HEK293 (cell line): ENCODE data around the gene DGKD.

Experiments
- CTCF ChIA-PET: fragments of 350-600 bp; formaldehyde crosslinking; extraction: SDS; loops from one replicate; lab custom pipeline; 2021; ENCODE audit warnings: antibody characterized with exemption; lab: Yijun Ruan, JAX
- POLR2A ChIA-PET: fragments of 300-600 bp; formaldehyde crosslinking; extraction: SDS; loops from one replicate; lab custom pipeline; 2020; ENCODE audit warnings: antibody characterized with exemption, inconsistent platforms; lab: Yijun Ruan, JAX
- H3K27ac ChIP-seq: fragments of 200-500 bp; sonication (Bioruptor generic); 2 replicates; pipeline ENCODE4 v1.5.1; 2014; ENCODE audit warnings: low read depth, low read length, control low read depth, inconsistent platforms; ENCODE audit errors: extremely low read depth
- H3K36me3 ChIP-seq, 2 experiments: fragments of 200-500 bp in 1 of 2; sonication (Bioruptor generic) in 1 of 2; 1 replicate in 1 of 2; 2 replicates in 1 of 2; pipeline ENCODE4 v1.5.1; 2014 to 2017; ENCODE audit warnings: inconsistent platforms in 2 of 2, low read length in 2 of 2; ENCODE audit not compliant: control insufficient read depth in 2 of 2, insufficient read depth in 1 of 2
- H3K4me1 ChIP-seq: fragments of 200-500 bp; sonication (Bioruptor generic); 2 replicates; pipeline ENCODE4 v1.5.1; 2014; ENCODE audit warnings: mild to moderate bottlenecking, low read length, inconsistent platforms; ENCODE audit not compliant: control insufficient read depth, insufficient read depth
- H3K4me3 ChIP-seq: 2 replicates; pipeline ENCODE4 v1.5.1; 2011; ENCODE audit warnings: low read depth, mild to moderate bottlenecking, control low read depth, low read length, moderate library complexity
- H3K9me3 ChIP-seq: fragments of 200-500 bp; sonication (Bioruptor generic); 2 replicates; pipeline ENCODE4 v1.5.1; 2014; ENCODE audit warnings: low read depth, low read length, inconsistent platforms; ENCODE audit not compliant: control insufficient read depth, insufficient read depth
- BCL11A ChIP-seq: fragments of 450-650 bp; formaldehyde crosslinking; IDR thresholded peaks from 2 replicates; pipeline ENCODE4 v1.5.1; 2016; ENCODE audit warnings: low read depth, missing biosample characterization, missing genetic modification characterization
- GLIS1 ChIP-seq: fragments of 450-650 bp; formaldehyde crosslinking; IDR thresholded peaks from 2 replicates; pipeline ENCODE4 v1.5.1; 2016; ENCODE audit warnings: missing biosample characterization, missing genetic modification characterization
- HOXA7 ChIP-seq: sonication (generic); formaldehyde crosslinking; IDR thresholded peaks from 2 replicates; pipeline ENCODE4 v1.8.1; 2022; ENCODE audit warnings: missing genetic modification reagents, borderline replicate concordance
- KLF7 ChIP-seq: fragments of 450-650 bp; formaldehyde crosslinking; IDR thresholded peaks from 2 replicates; pipeline ENCODE4 v1.5.1; 2016; ENCODE audit warnings: missing biosample characterization, missing genetic modification characterization, borderline replicate concordance
- RBAK ChIP-seq: fragments of 450-650 bp; formaldehyde crosslinking; IDR thresholded peaks from 2 replicates; pipeline ENCODE4 v1.5.1; 2016; ENCODE audit warnings: missing biosample characterization, missing genetic modification characterization
- ZIC2 ChIP-seq: fragments of 450-650 bp; formaldehyde crosslinking; IDR thresholded peaks from 2 replicates; pipeline ENCODE4 v1.5.1; 2016; ENCODE audit warnings: missing biosample characterization, missing genetic modification characterization
- ZNF223 ChIP-seq: fragments of 450-650 bp; formaldehyde crosslinking; IDR thresholded peaks from 2 replicates; pipeline ENCODE4 v1.5.1; 2016; ENCODE audit warnings: missing biosample characterization, missing genetic modification characterization
- ZNF248 ChIP-seq: fragments of 450-650 bp; formaldehyde crosslinking; IDR thresholded peaks from 2 replicates; pipeline ENCODE4 v1.5.1; 2017; ENCODE audit warnings: missing biosample characterization, missing genetic modification characterization
- ZNF37A ChIP-seq: fragments of 450-650 bp; IDR thresholded peaks from 2 replicates; pipeline ENCODE4 v1.5.1; 2018; ENCODE audit warnings: missing biosample characterization, missing genetic modification characterization
- ZNF423 ChIP-seq: fragments of 450-650 bp; formaldehyde crosslinking; IDR thresholded peaks from 2 replicates; pipeline ENCODE4 v1.5.1; 2016; ENCODE audit warnings: missing biosample characterization, missing genetic modification characterization
- ZNF626 ChIP-seq: fragments of 450-650 bp; sonication (Bioruptor Pico); formaldehyde crosslinking; IDR thresholded peaks from 2 replicates; pipeline ENCODE4 v1.5.1; 2018; ENCODE audit warnings: missing biosample characterization, missing genetic modification characterization, inconsistent platforms
- ZNF76 ChIP-seq: fragments of 450-650 bp; formaldehyde crosslinking; IDR thresholded peaks from 2 replicates; pipeline ENCODE4; 2016; ENCODE audit warnings: low read depth, missing biosample characterization, missing genetic modification characterization, borderline replicate concordance
- ZNF785 ChIP-seq: fragments of 450-650 bp; formaldehyde crosslinking; IDR thresholded peaks from 2 replicates; pipeline ENCODE4 v1.5.1; 2016; ENCODE audit warnings: missing biosample characterization, missing genetic modification characterization
- ZNF791 ChIP-seq: fragments of 450-650 bp; formaldehyde crosslinking; IDR thresholded peaks from 2 replicates; pipeline ENCODE4 v1.5.1; 2016; ENCODE audit warnings: missing biosample characterization, missing genetic modification characterization
- TF ChIP-seq, protein P1 (sequence below): fragments of 450-650 bp; formaldehyde crosslinking; IDR thresholded peaks from 2 replicates; pipeline ENCODE4 v1.5.1; 2016; ENCODE audit warnings: missing biosample characterization, missing genetic modification characterization, borderline replicate concordance
- TF ChIP-seq, protein P2 (sequence below): fragments of 450-650 bp; formaldehyde crosslinking; IDR thresholded peaks from 2 replicates; pipeline ENCODE4 v1.5.1; 2016; ENCODE audit warnings: missing biosample characterization, missing genetic modification characterization, borderline replicate concordance
- TF ChIP-seq, protein P3 (sequence below): fragments of 450-650 bp; formaldehyde crosslinking; IDR thresholded peaks from 2 replicates; pipeline ENCODE4 v1.5.1; 2016; ENCODE audit warnings: missing biosample characterization, missing genetic modification characterization, low read depth
- TF ChIP-seq, protein P4 (sequence below): sonication (generic); formaldehyde crosslinking; IDR thresholded peaks from 2 replicates; pipeline ENCODE4 v1.8.1; 2022; ENCODE audit warnings: mild to moderate bottlenecking, moderate library complexity, missing genetic modification reagents

Gene DGKD

DNA sequence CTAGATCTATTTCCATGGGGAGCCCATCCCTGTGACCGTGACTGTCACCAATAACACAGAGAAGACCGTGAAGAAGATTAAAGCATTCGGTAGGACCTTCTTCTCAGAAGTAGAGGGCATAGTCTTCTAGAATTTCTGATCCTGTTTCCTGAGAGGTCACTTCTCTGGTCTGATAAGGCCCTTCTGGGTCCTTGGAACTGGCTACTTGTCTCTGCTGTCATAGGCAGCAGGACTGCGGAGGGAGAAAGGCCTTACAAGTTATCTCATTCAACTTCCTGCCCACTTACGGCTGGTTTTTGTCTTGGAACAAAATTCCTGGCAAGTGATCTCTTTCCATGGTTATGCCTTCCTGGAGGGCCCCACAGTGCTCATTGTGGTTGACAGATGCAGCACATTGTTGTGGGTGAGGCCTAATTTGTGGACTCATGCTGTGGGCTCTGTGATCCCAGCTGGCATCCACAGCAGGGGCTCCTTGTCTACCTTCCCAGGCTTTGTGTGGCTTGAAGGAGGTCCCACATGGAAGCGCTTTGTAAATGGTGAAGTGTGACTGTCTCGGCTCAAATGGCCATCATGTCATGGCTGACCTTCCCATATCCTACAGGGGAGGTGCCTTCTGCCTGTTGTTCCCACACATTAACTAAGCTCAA lies 24.7 kb upstream of the DGKD start:
- no peaks in the 10 kb centered on the region for H3K36me3 ChIP-seq
- H3K4me1 ChIP-seq, result no peaks in the 10 kb centered on the region
- ChIA-PET POLR2A (no interaction called here), CTCF (interaction anchor here (0.6 kb wide), 1 partner anchor 27 kb away, joined by 5 read pairs; no protein-coding TSS in a partner anchor)
- H3K27ac ChIP-seq, result no peak overlapping the region
- TF ChIP-seq KLF7 (tag by site-specific recombination) (no peak), ZNF423 (tag by site-specific recombination) (no peak), ZNF791 (tag by site-specific recombination) (no peak), GLIS1 (tag by site-specific recombination) (0 out of 2 replicates have a peak, but pooled peaks have one; percentile 25), HOXA7 (CRISPR knock-in tag) (no peak), ZNF37A (tag by site-specific recombination) (no peak), ZIC2 (tag by site-specific recombination) (peak; percentile 93)
- H3K4me3 ChIP-seq, result no peak overlapping the region
- no peaks in the 10 kb centered on the region for H3K9me3 ChIP-seq

DNA sequence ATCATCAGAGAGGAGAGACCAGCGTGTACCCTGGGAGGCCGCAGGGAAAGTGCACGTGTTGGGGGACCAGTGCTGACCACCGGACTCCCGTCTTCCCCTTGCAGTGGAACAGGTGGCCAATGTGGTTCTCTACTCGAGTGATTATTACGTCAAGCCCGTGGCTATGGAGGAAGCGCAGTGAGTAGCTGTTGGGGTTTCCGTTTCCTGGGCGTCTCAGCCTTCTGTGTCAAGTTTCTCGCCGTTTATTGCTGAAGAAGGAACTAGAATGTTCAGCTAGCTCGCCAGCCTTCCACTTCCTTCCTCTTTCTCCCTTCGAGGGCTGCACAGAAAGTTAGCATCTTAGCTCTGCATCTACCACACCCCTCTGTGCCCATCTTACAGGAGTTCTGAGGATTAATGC lies 22.8 kb upstream of the DGKD start:
- Histone ChIP-seq H3K4me1 (no peaks in the 10 kb centered on the region), H3K27ac (no peak overlapping the region), H3K4me3 (no peak overlapping the region), H3K9me3 (no peaks in the 10 kb centered on the region), H3K36me3 (no peaks in the 10 kb centered on the region)
- ChIA-PET CTCF (interaction anchor here (0.6 to 0.9 kb wide), 2 partner anchors 27 to 30 kb away, joined by 3 read pairs; no protein-coding TSS in a partner anchor), POLR2A (no interaction called here)
- TF ChIP-seq ZNF223 (tag by site-specific recombination), result no peak
- TF ChIP-seq, protein P1, sequence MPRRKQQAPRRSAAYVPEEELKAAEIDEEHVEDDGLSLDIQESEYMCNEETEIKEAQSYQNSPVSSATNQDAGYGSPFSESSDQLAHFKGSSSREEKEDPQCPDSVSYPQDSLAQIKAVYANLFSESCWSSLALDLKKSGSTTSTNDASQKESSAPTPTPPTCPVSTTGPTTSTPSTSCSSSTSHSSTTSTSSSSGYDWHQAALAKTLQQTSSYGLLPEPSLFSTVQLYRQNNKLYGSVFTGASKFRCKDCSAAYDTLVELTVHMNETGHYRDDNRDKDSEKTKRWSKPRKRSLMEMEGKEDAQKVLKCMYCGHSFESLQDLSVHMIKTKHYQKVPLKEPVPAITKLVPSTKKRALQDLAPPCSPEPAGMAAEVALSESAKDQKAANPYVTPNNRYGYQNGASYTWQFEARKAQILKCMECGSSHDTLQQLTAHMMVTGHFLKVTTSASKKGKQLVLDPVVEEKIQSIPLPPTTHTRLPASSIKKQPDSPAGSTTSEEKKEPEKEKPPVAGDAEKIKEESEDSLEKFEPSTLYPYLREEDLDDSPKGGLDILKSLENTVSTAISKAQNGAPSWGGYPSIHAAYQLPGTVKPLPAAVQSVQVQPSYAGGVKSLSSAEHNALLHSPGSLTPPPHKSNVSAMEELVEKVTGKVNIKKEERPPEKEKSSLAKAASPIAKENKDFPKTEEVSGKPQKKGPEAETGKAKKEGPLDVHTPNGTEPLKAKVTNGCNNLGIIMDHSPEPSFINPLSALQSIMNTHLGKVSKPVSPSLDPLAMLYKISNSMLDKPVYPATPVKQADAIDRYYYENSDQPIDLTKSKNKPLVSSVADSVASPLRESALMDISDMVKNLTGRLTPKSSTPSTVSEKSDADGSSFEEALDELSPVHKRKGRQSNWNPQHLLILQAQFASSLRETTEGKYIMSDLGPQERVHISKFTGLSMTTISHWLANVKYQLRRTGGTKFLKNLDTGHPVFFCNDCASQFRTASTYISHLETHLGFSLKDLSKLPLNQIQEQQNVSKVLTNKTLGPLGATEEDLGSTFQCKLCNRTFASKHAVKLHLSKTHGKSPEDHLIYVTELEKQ, result no peak

DNA sequence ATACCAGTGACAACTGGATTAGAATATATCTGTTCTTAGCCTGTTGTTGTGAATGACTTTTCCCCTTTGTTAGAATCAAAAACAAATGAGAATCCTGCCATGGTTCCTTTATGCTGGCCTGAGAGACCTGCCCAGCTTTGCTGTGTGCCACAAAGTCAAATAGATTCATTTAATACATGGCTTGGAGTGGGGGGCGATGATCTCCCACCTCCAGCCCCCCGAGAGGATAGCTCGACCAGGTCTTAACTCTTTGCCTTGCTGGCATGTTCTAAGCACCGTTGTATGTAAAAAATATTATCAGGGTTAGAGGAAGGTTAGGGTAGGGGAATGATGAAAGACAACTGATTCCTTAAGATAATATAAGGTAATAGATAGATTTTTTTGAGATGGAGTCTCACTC lies 22.2 kb upstream of the DGKD start:
- Histone ChIP-seq H3K36me3 (no peaks in the 10 kb centered on the region), H3K4me3 (no peak overlapping the region), H3K9me3 (no peaks in the 10 kb centered on the region), H3K27ac (no peak overlapping the region), H3K4me1 (no peaks in the 10 kb centered on the region)
- no peak for TF ChIP-seq ZNF785 (tag by site-specific recombination)
- TF ChIP-seq BCL11A (tag by site-specific recombination), result no peak
- TF ChIP-seq ZNF76 (tag by site-specific recombination), result no peak
- no peak for TF ChIP-seq RBAK
- TF ChIP-seq, protein P2, sequence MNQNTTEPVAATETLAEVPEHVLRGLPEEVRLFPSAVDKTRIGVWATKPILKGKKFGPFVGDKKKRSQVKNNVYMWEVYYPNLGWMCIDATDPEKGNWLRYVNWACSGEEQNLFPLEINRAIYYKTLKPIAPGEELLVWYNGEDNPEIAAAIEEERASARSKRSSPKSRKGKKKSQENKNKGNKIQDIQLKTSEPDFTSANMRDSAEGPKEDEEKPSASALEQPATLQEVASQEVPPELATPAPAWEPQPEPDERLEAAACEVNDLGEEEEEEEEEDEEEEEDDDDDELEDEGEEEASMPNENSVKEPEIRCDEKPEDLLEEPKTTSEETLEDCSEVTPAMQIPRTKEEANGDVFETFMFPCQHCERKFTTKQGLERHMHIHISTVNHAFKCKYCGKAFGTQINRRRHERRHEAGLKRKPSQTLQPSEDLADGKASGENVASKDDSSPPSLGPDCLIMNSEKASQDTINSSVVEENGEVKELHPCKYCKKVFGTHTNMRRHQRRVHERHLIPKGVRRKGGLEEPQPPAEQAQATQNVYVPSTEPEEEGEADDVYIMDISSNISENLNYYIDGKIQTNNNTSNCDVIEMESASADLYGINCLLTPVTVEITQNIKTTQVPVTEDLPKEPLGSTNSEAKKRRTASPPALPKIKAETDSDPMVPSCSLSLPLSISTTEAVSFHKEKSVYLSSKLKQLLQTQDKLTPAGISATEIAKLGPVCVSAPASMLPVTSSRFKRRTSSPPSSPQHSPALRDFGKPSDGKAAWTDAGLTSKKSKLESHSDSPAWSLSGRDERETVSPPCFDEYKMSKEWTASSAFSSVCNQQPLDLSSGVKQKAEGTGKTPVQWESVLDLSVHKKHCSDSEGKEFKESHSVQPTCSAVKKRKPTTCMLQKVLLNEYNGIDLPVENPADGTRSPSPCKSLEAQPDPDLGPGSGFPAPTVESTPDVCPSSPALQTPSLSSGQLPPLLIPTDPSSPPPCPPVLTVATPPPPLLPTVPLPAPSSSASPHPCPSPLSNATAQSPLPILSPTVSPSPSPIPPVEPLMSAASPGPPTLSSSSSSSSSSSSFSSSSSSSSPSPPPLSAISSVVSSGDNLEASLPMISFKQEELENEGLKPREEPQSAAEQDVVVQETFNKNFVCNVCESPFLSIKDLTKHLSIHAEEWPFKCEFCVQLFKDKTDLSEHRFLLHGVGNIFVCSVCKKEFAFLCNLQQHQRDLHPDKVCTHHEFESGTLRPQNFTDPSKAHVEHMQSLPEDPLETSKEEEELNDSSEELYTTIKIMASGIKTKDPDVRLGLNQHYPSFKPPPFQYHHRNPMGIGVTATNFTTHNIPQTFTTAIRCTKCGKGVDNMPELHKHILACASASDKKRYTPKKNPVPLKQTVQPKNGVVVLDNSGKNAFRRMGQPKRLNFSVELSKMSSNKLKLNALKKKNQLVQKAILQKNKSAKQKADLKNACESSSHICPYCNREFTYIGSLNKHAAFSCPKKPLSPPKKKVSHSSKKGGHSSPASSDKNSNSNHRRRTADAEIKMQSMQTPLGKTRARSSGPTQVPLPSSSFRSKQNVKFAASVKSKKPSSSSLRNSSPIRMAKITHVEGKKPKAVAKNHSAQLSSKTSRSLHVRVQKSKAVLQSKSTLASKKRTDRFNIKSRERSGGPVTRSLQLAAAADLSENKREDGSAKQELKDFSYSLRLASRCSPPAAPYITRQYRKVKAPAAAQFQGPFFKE (tag by site-specific recombination), result no peak
- TF ChIP-seq, protein P3, sequence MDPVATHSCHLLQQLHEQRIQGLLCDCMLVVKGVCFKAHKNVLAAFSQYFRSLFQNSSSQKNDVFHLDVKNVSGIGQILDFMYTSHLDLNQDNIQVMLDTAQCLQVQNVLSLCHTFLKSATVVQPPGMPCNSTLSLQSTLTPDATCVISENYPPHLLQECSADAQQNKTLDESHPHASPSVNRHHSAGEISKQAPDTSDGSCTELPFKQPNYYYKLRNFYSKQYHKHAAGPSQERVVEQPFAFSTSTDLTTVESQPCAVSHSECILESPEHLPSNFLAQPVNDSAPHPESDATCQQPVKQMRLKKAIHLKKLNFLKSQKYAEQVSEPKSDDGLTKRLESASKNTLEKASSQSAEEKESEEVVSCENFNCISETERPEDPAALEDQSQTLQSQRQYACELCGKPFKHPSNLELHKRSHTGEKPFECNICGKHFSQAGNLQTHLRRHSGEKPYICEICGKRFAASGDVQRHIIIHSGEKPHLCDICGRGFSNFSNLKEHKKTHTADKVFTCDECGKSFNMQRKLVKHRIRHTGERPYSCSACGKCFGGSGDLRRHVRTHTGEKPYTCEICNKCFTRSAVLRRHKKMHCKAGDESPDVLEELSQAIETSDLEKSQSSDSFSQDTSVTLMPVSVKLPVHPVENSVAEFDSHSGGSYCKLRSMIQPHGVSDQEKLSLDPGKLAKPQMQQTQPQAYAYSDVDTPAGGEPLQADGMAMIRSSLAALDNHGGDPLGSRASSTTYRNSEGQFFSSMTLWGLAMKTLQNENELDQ (tag by site-specific recombination), result no peak
- TF ChIP-seq ZNF223 (tag by site-specific recombination), result no peak
- TF ChIP-seq ZNF626, result no peak
- TF ChIP-seq ZNF248, result no peak
- TF ChIP-seq, protein P4, sequence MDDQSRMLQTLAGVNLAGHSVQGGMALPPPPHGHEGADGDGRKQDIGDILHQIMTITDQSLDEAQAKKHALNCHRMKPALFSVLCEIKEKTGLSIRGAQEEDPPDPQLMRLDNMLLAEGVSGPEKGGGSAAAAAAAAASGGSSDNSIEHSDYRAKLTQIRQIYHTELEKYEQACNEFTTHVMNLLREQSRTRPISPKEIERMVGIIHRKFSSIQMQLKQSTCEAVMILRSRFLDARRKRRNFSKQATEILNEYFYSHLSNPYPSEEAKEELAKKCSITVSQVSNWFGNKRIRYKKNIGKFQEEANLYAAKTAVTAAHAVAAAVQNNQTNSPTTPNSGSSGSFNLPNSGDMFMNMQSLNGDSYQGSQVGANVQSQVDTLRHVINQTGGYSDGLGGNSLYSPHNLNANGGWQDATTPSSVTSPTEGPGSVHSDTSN (CRISPR knock-in tag), result no peak
- POLR2A ChIA-PET, result no interaction called here
- CTCF ChIA-PET, result interaction anchor here (0.6 to 0.9 kb wide), 2 partner anchors 26 to 30 kb away, joined by 3 read pairs; no protein-coding TSS in a partner anchor
